RWPE1 (cell line): ENCODE measurements around the gene C12orf57.

Experiments
- CTCF ChIA-PET: fragments of 350-600 bp; sonication (Branson Sonifier 250); formaldehyde crosslinking; extraction: SDS; loops from one replicate; lab custom pipeline; 2021; lab: Yijun Ruan, JAX
- POLR2A ChIA-PET: fragments of 400-600 bp; formaldehyde crosslinking; extraction: SDS; loops from one replicate; lab custom pipeline; 2020; ENCODE audit warnings: antibody characterized with exemption; ENCODE audit not compliant: low non-redundant PET; lab: Yijun Ruan, JAX
- DNase-seq: peaks from one replicate; pipeline ENCODE4 v3.0.0; 2012; ENCODE audit warnings: low spot score
- H3K27ac ChIP-seq: fragments of 450-650 bp; 2 replicates; pipeline ENCODE4 v1.5.1; 2017
- TF ChIP-seq, protein P1 (sequence below): fragments of 450-650 bp; conservative IDR thresholded peaks from 2 replicates; pipeline ENCODE4 v1.5.1; 2017; ENCODE audit warnings: low read depth, mild to moderate bottlenecking

Gene C12orf57

DNA sequence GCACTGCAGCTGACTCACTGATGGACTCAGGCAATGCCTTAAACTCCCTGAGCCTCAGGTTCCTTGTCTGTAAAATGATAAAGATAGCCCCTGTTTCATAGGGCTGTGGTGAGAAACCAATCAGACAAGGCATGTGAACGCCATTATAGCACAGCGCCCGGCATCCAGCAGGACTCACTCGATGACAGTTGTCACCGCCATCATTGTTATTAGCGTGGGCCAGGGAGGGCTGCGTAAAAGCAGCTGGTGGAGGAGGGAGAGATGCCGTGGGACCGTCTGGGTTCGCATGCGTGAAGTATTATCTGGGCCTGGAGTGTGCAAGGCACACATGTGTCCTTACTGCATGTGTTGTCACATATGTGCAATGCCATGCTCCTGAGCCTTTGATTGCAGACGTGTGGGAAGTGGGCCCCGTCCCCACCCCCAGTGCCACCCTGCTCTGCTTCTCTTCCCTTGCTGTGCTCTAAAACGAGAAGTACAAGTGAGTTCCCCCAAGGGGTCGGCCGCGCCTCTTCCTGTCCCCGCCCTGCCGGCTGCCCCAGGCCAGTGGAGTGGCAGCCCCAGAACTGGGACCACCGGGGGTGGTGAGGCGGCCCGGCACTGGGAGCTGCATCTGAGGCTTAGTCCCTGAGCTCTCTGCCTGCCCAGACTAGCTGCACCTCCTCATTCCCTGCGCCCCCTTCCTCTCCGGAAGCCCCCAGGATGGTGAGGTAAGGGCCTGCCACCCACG, 7.2 kb downstream of the C12orf57 start, which contains the start of gene PTPN6:
Gene PTPN6, plus strand, starts transcription at position 546 of the 730 bp plus-strand sequence. Its CDS starts 157 bp downstream, at position 703.
- no peak within 1 kb of the TSS for H3K27ac ChIP-seq
- no peak for DNase-seq
- TF ChIP-seq, protein P1, sequence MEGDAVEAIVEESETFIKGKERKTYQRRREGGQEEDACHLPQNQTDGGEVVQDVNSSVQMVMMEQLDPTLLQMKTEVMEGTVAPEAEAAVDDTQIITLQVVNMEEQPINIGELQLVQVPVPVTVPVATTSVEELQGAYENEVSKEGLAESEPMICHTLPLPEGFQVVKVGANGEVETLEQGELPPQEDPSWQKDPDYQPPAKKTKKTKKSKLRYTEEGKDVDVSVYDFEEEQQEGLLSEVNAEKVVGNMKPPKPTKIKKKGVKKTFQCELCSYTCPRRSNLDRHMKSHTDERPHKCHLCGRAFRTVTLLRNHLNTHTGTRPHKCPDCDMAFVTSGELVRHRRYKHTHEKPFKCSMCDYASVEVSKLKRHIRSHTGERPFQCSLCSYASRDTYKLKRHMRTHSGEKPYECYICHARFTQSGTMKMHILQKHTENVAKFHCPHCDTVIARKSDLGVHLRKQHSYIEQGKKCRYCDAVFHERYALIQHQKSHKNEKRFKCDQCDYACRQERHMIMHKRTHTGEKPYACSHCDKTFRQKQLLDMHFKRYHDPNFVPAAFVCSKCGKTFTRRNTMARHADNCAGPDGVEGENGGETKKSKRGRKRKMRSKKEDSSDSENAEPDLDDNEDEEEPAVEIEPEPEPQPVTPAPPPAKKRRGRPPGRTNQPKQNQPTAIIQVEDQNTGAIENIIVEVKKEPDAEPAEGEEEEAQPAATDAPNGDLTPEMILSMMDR: no peak
- ChIA-PET POLR2A (no interaction called here), CTCF (no interaction called here)

DNA sequence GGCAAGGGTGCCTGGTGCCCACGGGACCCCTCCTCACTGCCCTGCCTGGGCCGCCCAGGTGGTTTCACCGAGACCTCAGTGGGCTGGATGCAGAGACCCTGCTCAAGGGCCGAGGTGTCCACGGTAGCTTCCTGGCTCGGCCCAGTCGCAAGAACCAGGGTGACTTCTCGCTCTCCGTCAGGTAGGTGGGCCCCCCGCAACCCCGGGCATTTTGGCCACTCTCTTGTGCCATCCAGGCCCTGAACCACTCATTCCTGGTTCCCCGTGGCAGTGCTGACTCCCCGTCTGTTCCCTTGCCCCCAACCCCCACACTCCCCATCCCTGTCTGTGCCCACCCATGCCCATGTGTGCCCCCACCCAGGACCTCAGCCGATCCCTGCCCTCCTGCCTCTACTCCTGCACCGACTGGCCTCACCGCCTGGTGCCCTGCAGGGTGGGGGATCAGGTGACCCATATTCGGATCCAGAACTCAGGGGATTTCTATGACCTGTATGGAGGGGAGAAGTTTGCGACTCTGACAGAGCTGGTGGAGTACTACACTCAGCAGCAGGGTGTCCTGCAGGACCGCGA, 7.8 kb downstream of the C12orf57 start:
- no peak overlapping the region for H3K27ac ChIP-seq
- POLR2A ChIA-PET: no interaction called here
- TF ChIP-seq, protein P1: no peak
- CTCF ChIA-PET: interaction anchor here (0.6 to 1.3 kb wide), 2 partner anchors 10 to 60 kb away, joined by 3 to 5 read pairs; no protein-coding TSS in a partner anchor
- DNase-seq: no peak

DNA sequence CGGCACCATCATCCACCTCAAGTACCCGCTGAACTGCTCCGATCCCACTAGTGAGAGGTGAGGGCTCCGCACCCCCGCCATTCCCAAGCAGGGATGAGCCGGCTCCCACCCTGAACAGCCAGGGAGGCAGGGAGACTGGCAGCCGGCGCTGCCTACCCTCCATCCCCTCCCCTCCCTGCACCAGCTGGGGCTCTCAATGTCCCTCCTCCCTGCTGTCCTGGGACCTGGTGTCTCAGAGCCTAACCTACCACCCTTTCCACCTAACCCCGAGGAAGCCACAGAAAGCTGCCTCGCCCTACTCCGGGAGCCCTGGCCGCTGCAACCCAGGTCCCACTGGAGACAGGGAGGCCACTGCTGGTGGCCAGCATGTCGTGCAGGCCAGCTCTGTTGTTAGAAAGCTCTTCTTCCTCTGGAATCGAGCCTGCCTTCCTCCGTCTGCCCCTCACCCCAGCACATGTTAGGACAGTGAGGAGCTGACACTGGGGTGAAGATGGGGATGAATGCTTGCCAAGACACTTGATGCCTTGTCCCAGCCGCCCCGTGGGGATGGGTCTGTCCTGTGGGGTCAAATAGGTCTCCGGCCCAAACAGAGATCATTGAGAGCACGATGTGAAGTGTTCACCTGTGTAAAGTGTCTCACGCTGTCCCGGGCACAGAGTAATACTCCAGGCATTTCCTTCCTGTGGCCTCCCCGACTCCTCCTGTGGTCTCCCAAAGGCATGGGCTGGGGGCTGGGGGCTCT, 8.5 kb downstream of the C12orf57 start:
- TF ChIP-seq, protein P1: no peak
- CTCF ChIA-PET: interaction anchor here (0.6 to 1.3 kb wide), 3 partner anchors 9 to 61 kb away, joined by 3 to 5 read pairs (median 5); no protein-coding TSS in a partner anchor
- no peak for DNase-seq
- no peak overlapping the region for H3K27ac ChIP-seq
- POLR2A ChIA-PET: interaction anchor here (0.7 kb wide), 1 partner anchor 81 kb away, joined by 3 read pairs; no protein-coding TSS in a partner anchor

DNA sequence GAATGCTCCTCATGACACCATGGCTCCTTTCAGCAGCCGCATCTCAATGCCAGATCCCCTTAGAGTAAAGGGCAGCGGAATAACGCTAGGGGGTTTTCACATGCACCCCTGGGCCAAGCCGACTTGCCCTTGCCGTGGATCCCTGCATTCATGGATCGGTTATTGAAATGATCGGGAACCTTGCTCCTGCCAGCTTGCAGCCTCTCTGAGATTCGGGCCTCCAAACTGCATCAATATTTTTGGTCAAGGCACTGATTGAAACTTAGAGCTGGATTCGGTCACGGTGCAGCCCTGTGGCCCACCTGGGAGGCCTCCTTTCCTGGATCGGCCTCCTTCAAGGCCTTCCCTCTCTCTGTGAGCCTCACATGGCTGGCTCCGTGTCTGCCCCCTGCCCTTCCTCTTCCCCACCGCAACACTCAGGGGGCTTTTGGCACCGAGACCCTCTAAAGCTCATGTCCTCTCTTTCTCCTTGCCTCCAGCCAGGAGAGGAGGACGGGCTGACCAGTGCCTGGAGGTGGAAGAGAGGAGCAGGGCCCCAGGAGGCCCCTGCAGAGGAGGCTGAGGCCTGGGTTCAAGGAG, 9.1 kb downstream of the C12orf57 start:
- CTCF ChIA-PET: interaction anchor here (1.3 kb wide), 1 partner anchor 9 kb away, joined by 5 read pairs; no protein-coding TSS in a partner anchor
- no peak overlapping the region for H3K27ac ChIP-seq
- TF ChIP-seq, protein P1: no peak
- POLR2A ChIA-PET: interaction anchor here (0.7 kb wide), 1 partner anchor 81 kb away, joined by 3 read pairs; no protein-coding TSS in a partner anchor
- DNase-seq: no peak

DNA sequence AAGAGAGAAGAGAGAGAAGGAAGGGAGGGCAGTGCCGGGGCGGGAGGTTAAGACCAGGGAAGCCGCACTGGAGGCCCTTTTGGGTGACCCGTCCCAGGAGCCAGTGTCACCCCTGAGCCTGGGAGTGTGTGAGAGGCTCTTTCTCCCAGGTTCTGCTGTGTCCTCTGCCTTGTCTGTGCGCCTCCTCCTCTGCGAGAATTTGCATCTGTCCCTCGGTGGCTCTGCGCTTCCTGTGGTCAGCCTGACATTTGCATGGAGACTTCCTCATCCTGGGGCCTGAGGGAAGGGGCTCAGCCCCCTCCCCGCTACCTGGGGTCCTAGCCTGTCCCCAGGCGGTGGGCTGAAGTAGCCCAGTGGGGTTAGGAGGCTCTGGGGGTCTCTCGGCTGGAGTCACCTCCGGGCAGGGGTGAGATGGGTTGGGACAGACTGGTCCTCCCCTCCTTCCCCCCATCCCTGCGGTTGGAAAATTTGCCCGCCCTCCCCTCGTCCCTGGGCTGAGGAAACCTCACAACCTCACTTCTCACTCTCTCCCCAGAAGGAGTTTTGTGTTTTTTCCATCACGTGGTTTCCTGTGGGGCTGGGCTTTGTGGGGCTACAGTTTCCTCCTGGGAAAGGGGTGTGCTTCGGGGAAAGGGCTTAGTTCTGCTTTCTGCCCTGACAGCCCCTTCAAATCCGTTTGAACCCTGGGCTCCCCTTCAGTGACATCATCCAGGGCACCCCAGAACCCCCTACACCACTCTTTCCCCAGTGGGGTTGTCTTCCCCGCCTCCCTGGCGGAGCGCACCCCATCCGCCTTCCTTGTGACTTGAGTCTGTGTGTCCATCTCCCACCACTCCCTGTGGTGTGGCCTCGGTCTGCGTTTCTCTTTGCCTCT, 9.9 kb downstream of the C12orf57 start:
- no peak overlapping the region for H3K27ac ChIP-seq
- DNase-seq: no peak
- TF ChIP-seq, protein P1: no peak
- ChIA-PET POLR2A (interaction anchor here (0.6 kb wide), 1 partner anchor 8 kb away, joined by 3 read pairs; no protein-coding TSS in a partner anchor), CTCF (interaction anchor here (1.2 kb wide), 1 partner anchor 11 kb away, joined by 3 read pairs; no protein-coding TSS in a partner anchor)
